Muscle layer of colon (tissue), 2 donors: ENCODE measurements around the gene CIB4.
"Not testable (repeated sequence)": the region's sequence is repeated elsewhere in the genome, so short reads cannot be mapped to it uniquely, and the experiment has no call there.

Experiments
- H3K27ac ChIP-seq: one replicate; pipeline ENCODE4 v1.7.0; 2013; ENCODE audit warnings: low read depth, mild to moderate bottlenecking, low read length, moderate library complexity
- H3K27me3 ChIP-seq, 2 donors: one replicate each; pipeline ENCODE4 v1.7.0; 2013; ENCODE audit warnings: low read length in 2 of 2, mild to moderate bottlenecking in 2 of 2; ENCODE audit not compliant: insufficient read depth in 2 of 2, control insufficient read depth in 1 of 2
- H3K36me3 ChIP-seq: one replicate; pipeline ENCODE4 v1.7.0; 2013; ENCODE audit warnings: mild to moderate bottlenecking, low read length; ENCODE audit not compliant: insufficient read depth
- H3K4me1 ChIP-seq: one replicate; pipeline ENCODE4 v1.7.0; 2013; ENCODE audit warnings: mild to moderate bottlenecking, low read length; ENCODE audit not compliant: insufficient read depth
- H3K4me3 ChIP-seq, 2 donors: one replicate each; pipeline ENCODE4 v1.7.0; 2013; ENCODE audit warnings: low read length in 2 of 2, low read depth in 1 of 2, mild to moderate bottlenecking in 1 of 2, moderate library complexity in 1 of 2
- H3K9ac ChIP-seq: one replicate; pipeline ENCODE4 v1.7.0; 2013; ENCODE audit warnings: low read length
- H3K9me3 ChIP-seq: one replicate; pipeline ENCODE4 v1.7.0; 2013; ENCODE audit warnings: mild to moderate bottlenecking, low read length
- donor health status: abdominal sarcoma.
- donor health status: Adenocarcinoma of cecum.

The CIB4 gene

GRCh38 chr2:26660363-26660962 is 19.3 kb upstream of the CIB4 start:
- Histone ChIP-seq H3K9ac (no peak overlapping the region), H3K4me1 (no peaks in the 10 kb centered on the region), H3K4me3 (no peak overlapping the region), H3K36me3 (no peaks in the 10 kb centered on the region), H3K27me3 (no peaks in the 10 kb centered on the region), H3K27ac (no peak overlapping the region), H3K9me3 (peaks cover 3% of the 10 kb centered on the region)

- H3K4me1 ChIP-seq: no peaks in the 10 kb centered on the region
- no peak overlapping the region for H3K9ac ChIP-seq
- H3K9me3 ChIP-seq: peaks cover 3% of the 10 kb centered on the region
- no peak overlapping the region for H3K4me3 ChIP-seq
- no peaks in the 10 kb centered on the region for H3K36me3 ChIP-seq
- H3K27ac ChIP-seq: no peak overlapping the region
- H3K27me3 ChIP-seq: no peaks in the 10 kb centered on the region
Observed at GRCh38 chr2:26658691-26659346, 17.7 kb upstream of the CIB4 start.

GRCh38 chr2:26657265-26657664 is 16.1 kb upstream of the CIB4 start:
- Histone ChIP-seq H3K4me3 (no peak overlapping the region), H3K27ac (no peak overlapping the region), H3K9ac (no peak overlapping the region), H3K36me3 (no peaks in the 10 kb centered on the region), H3K27me3 (no peaks in the 10 kb centered on the region), H3K9me3 (peaks cover 3% of the 10 kb centered on the region), H3K4me1 (peaks cover 8% of the 10 kb centered on the region)

GRCh38 chr2:26655611-26656195 is 14.5 kb upstream of the CIB4 start:
- H3K27ac ChIP-seq: no peak overlapping the region
- H3K4me3 ChIP-seq: no peak overlapping the region

GRCh38 chr2:26655120-26655519 is 14.0 kb upstream of the CIB4 start:
- H3K9me3 ChIP-seq, H3K9ac ChIP-seq, H3K27me3 ChIP-seq, H3K4me3 ChIP-seq, H3K27ac ChIP-seq, H3K36me3 ChIP-seq: not testable (repeated sequence)
- H3K4me1 ChIP-seq: peaks cover 18% of the 10 kb centered on the region

More at GRCh38 chr2:26655611-26656195, 14.5 kb upstream of the CIB4 start:
- Histone ChIP-seq H3K4me1 (peaks cover 18% of the 10 kb centered on the region), H3K36me3 (no peaks in the 10 kb centered on the region), H3K9me3 (peaks cover 3% of the 10 kb centered on the region), H3K9ac (no peak overlapping the region), H3K27me3 (no peaks in the 10 kb centered on the region)

- no peak overlapping the region for H3K9ac ChIP-seq
- no peak overlapping the region for H3K4me3 ChIP-seq
- no peaks in the 10 kb centered on the region for H3K9me3 ChIP-seq
- peaks cover 18% of the 10 kb centered on the region for H3K4me1 ChIP-seq
- no peak overlapping the region for H3K27ac ChIP-seq
- no peaks in the 10 kb centered on the region for H3K36me3 ChIP-seq
- no peaks in the 10 kb centered on the region for H3K27me3 ChIP-seq
Observed at GRCh38 chr2:26654061-26654340, 12.8 kb upstream of the CIB4 start.

- Histone ChIP-seq H3K36me3 (no peaks in the 10 kb centered on the region), H3K4me1 (peaks cover 18% of the 10 kb centered on the region), H3K27me3 (no peaks in the 10 kb centered on the region), H3K9ac (no peak overlapping the region), H3K4me3 (no peak overlapping the region), H3K9me3 (no peaks in the 10 kb centered on the region), H3K27ac (no peak overlapping the region)
Observed at GRCh38 chr2:26653207-26654060, 12.3 kb upstream of the CIB4 start.

- Histone ChIP-seq H3K4me1 (peaks cover 18% of the 10 kb centered on the region), H3K27ac (no peak overlapping the region), H3K9me3 (no peaks in the 10 kb centered on the region), H3K36me3 (no peaks in the 10 kb centered on the region), H3K27me3 (no peaks in the 10 kb centered on the region), H3K9ac (no peak overlapping the region), H3K4me3 (no peak overlapping the region)
Observed at GRCh38 chr2:26652361-26653041, 11.3 kb upstream of the CIB4 start.

GRCh38 chr2:26651799-26652198 is 10.6 kb upstream of the CIB4 start:
- H3K27ac ChIP-seq: no peak overlapping the region
- no peak overlapping the region for H3K9ac ChIP-seq
- no peak overlapping the region for H3K4me3 ChIP-seq
- no peaks in the 10 kb centered on the region for H3K36me3 ChIP-seq
- H3K9me3 ChIP-seq: no peaks in the 10 kb centered on the region
- peaks cover 18% of the 10 kb centered on the region for H3K4me1 ChIP-seq
- no peaks in the 10 kb centered on the region for H3K27me3 ChIP-seq

- H3K9me3 ChIP-seq: no peaks in the 10 kb centered on the region
- H3K9ac ChIP-seq: no peak overlapping the region
- H3K27me3 ChIP-seq: no peaks in the 10 kb centered on the region
- H3K36me3 ChIP-seq: no peaks in the 10 kb centered on the region
- H3K27ac ChIP-seq: no peak overlapping the region
- no peak overlapping the region for H3K4me3 ChIP-seq
- peaks cover 18% of the 10 kb centered on the region for H3K4me1 ChIP-seq
Observed at GRCh38 chr2:26651470-26651771, 10.3 kb upstream of the CIB4 start.

- Histone ChIP-seq H3K36me3 (no peaks in the 10 kb centered on the region), H3K9ac (no peak overlapping the region), H3K27me3 (no peaks in the 10 kb centered on the region), H3K4me3 (no peak overlapping the region), H3K27ac (no peak overlapping the region), H3K4me1 (peaks cover 18% of the 10 kb centered on the region), H3K9me3 (no peaks in the 10 kb centered on the region)
Observed at GRCh38 chr2:26650713-26651469, 9.7 kb upstream of the CIB4 start.
